Neural progenitor cell (in vitro differentiated cells): Measurements from ENCODE around the gene SPINK13.

Experiments used
- EZH2 ChIP-seq: fragments of 200-600 bp; sonication (generic); IDR thresholded peaks from 2 replicates; pipeline ENCODE4 v1.6.1; 2017; ENCODE audit warnings: antibody characterized with exemption, mild to moderate bottlenecking, moderate library complexity
- EZH2phosphoT487 ChIP-seq: fragments of 200-600 bp; sonication (generic); IDR thresholded peaks from 2 replicates; pipeline ENCODE4 v1.6.1; 2017; ENCODE audit warnings: antibody characterized with exemption
- TF ChIP-seq, protein P1 (sequence below): fragments of 200-600 bp; sonication (generic); IDR thresholded peaks from 2 replicates; pipeline ENCODE4 v1.5.1; 2017; ENCODE audit warnings: antibody characterized with exemption, mild to moderate bottlenecking

DNA sequence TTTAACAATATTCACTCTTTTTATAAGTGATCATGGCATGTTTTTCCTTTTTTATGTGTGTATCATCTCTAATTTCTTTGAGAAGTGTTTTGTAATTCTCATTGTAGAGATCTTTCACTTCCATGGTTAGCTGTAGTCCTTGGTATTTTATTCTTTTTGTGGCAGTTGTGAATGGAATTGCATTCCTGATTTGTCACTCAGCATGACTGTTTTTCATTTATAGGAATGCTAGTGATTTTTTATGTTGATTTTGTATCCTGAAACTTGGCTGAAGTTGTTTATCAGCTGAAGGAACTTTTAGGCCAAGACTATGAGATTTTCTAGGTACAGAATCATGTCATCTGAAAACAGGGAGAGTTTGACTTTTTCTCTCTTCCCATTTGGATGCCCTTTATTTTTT is 13.1 kb upstream of the SPINK13 start:
- TF ChIP-seq, protein P1, sequence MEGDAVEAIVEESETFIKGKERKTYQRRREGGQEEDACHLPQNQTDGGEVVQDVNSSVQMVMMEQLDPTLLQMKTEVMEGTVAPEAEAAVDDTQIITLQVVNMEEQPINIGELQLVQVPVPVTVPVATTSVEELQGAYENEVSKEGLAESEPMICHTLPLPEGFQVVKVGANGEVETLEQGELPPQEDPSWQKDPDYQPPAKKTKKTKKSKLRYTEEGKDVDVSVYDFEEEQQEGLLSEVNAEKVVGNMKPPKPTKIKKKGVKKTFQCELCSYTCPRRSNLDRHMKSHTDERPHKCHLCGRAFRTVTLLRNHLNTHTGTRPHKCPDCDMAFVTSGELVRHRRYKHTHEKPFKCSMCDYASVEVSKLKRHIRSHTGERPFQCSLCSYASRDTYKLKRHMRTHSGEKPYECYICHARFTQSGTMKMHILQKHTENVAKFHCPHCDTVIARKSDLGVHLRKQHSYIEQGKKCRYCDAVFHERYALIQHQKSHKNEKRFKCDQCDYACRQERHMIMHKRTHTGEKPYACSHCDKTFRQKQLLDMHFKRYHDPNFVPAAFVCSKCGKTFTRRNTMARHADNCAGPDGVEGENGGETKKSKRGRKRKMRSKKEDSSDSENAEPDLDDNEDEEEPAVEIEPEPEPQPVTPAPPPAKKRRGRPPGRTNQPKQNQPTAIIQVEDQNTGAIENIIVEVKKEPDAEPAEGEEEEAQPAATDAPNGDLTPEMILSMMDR: no peak
- TF ChIP-seq EZH2 (no peak), EZH2phosphoT487 (no peak)
